ENCODE data around the gene ASCC1.

ASCC1 gene

GRCh38 chr10:72075376-72076115, 140.5 kb downstream of the ASCC1 start:
- DNase-seq (ENCODE audit: extremely low read depth, insufficient read length) = no peak
- no peaks in the 10 kb centered on the region for H3K36me3 ChIP-seq (ENCODE audit: control insufficient read depth, insufficient read depth, low read length)
- no peak for TF ChIP-seq CTCF (IDR thresholded peaks at IDR 0.05; ENCODE audit: insufficient read depth, low read length, poor library complexity, severe bottlenecking)
- no peaks in the 10 kb centered on the region for H3K27me3 ChIP-seq (replicated peaks; ENCODE audit: control insufficient read depth, insufficient read depth, low read length)
- H3K4me3 ChIP-seq (replicated peaks; ENCODE audit: low read depth, low read length) = no peak overlapping the region

GRCh38 chr10:72074574-72075375, 141.3 kb downstream of the ASCC1 start:
- no peaks in the 10 kb centered on the region for H3K36me3 ChIP-seq (ENCODE audit: control insufficient read depth, insufficient read depth, low read length)
- H3K27me3 ChIP-seq (replicated peaks; ENCODE audit: control insufficient read depth, insufficient read depth, low read length) = no peaks in the 10 kb centered on the region
- no peak for TF ChIP-seq CTCF (IDR thresholded peaks at IDR 0.05; ENCODE audit: insufficient read depth, low read length, poor library complexity, severe bottlenecking)
- no peak overlapping the region for H3K4me3 ChIP-seq (replicated peaks; ENCODE audit: low read depth, low read length)
- no peak for DNase-seq (ENCODE audit: extremely low read depth, insufficient read length)

- no peaks in the 10 kb centered on the region for H3K27me3 ChIP-seq (replicated peaks; ENCODE audit: control insufficient read depth, insufficient read depth, low read length)
- H3K4me3 ChIP-seq (replicated peaks; ENCODE audit: low read depth, low read length) = no peak overlapping the region
- H3K36me3 ChIP-seq (ENCODE audit: control insufficient read depth, insufficient read depth, low read length) = no peaks in the 10 kb centered on the region
- no peak for TF ChIP-seq CTCF (IDR thresholded peaks at IDR 0.05; ENCODE audit: insufficient read depth, low read length, poor library complexity, severe bottlenecking)
- DNase-seq (ENCODE audit: extremely low read depth, insufficient read length) = no peak
Measured at GRCh38 chr10:72073708-72074573, 142.1 kb downstream of the ASCC1 start.

- no peak for DNase-seq (ENCODE audit: extremely low read depth, insufficient read length)
- no peak overlapping the region for H3K4me3 ChIP-seq (replicated peaks; ENCODE audit: low read depth, low read length)
- H3K27me3 ChIP-seq (replicated peaks; ENCODE audit: control insufficient read depth, insufficient read depth, low read length) = no peaks in the 10 kb centered on the region
- no peaks in the 10 kb centered on the region for H3K36me3 ChIP-seq (ENCODE audit: control insufficient read depth, insufficient read depth, low read length)
- TF ChIP-seq CTCF (IDR thresholded peaks at IDR 0.05; ENCODE audit: insufficient read depth, low read length, poor library complexity, severe bottlenecking) = no peak
Measured at GRCh38 chr10:72072639-72073038, 143.4 kb downstream of the ASCC1 start.

- no peak for TF ChIP-seq CTCF (IDR thresholded peaks at IDR 0.05; ENCODE audit: insufficient read depth, low read length, poor library complexity, severe bottlenecking)
- Histone ChIP-seq H3K36me3 (ENCODE audit: control insufficient read depth, insufficient read depth, low read length) (no peaks in the 10 kb centered on the region), H3K4me3 (replicated peaks; ENCODE audit: low read depth, low read length) (no peak overlapping the region), H3K27me3 (replicated peaks; ENCODE audit: control insufficient read depth, insufficient read depth, low read length) (no peaks in the 10 kb centered on the region)
- DNase-seq (ENCODE audit: extremely low read depth, insufficient read length) = no peak
Measured at GRCh38 chr10:72072046-72072445, 144.0 kb downstream of the ASCC1 start.
